ENCODE measurements around the gene NR3C2. TPM values are rescaled to one million over a fixed set of nuclear protein-coding genes. Genes with fewer than 3 reads are reported as not detected.

NR3C2 gene
- total RNA-seq, 1 donor from 2014 or later = 0.79 TPM

- DNase-seq (ENCODE audit: low read depth) (no peak), FAIRE-seq (no peak)
- Histone ChIP-seq H3K27me3 (ENCODE audit: control insufficient read depth, insufficient read depth, low read length) (peaks cover 9% of the 10 kb centered on the region), H3K36me3 (ENCODE audit: control insufficient read depth, insufficient read depth, low read length) (no peaks in the 10 kb centered on the region), H3K4me3 (ENCODE audit: low read depth, low read length) (peak overlapping the region; percentile 92)
- no peak for TF ChIP-seq CTCF (IDR thresholded peaks at IDR 0.05; ENCODE audit: insufficient read depth, low read length, severe bottlenecking)
These were observed 3.7 kb upstream of the NR3C2 start for GRCh38 chr4:148445860-148446330.

- H3K36me3 ChIP-seq (ENCODE audit: control insufficient read depth, insufficient read depth, low read length) = no peaks in the 10 kb centered on the region
- TF ChIP-seq CTCF (IDR thresholded peaks at IDR 0.05; ENCODE audit: insufficient read depth, low read length, severe bottlenecking) = no peak
- peak overlapping the region; percentile 92 for H3K4me3 ChIP-seq (ENCODE audit: low read depth, low read length)
- FAIRE-seq (no peak), DNase-seq (ENCODE audit: low read depth) (no peak)
- H3K27me3 ChIP-seq (ENCODE audit: control insufficient read depth, insufficient read depth, low read length) = peaks cover 9% of the 10 kb centered on the region
These were observed 3.1 kb upstream of the NR3C2 start for GRCh38 chr4:148445071-148445859.

- no peak for DNase-seq (ENCODE audit: low read depth)
- TF ChIP-seq CTCF (IDR thresholded peaks at IDR 0.05; ENCODE audit: insufficient read depth, low read length, severe bottlenecking) = no peak
- Histone ChIP-seq H3K27me3 (ENCODE audit: control insufficient read depth, insufficient read depth, low read length) (peaks cover 11% of the 10 kb centered on the region), H3K4me3 (ENCODE audit: low read depth, low read length) (peak overlapping the region; percentile 92), H3K36me3 (ENCODE audit: control insufficient read depth, insufficient read depth, low read length) (no peaks in the 10 kb centered on the region)
- no peak for FAIRE-seq
These were observed 2.3 kb upstream of the NR3C2 start for GRCh38 chr4:148444296-148445070.

GRCh38 chr4:148443512-148444295, 1.5 kb upstream of the NR3C2 start:
- no peak for TF ChIP-seq CTCF (IDR thresholded peaks at IDR 0.05; ENCODE audit: insufficient read depth, low read length, severe bottlenecking)
- DNase-seq (ENCODE audit: low read depth) (no peak), FAIRE-seq (no peak)
- H3K27me3 ChIP-seq (ENCODE audit: control insufficient read depth, insufficient read depth, low read length) = peaks cover 11% of the 10 kb centered on the region
- H3K4me3 ChIP-seq (ENCODE audit: low read depth, low read length) = peak overlapping the region; percentile 92
- H3K36me3 ChIP-seq (ENCODE audit: control insufficient read depth, insufficient read depth, low read length) = no peaks in the 10 kb centered on the region

- Histone ChIP-seq H3K4me3 (ENCODE audit: low read depth, low read length) (peak overlapping the region; percentile 92), H3K27me3 (ENCODE audit: control insufficient read depth, insufficient read depth, low read length) (peaks cover 11% of the 10 kb centered on the region), H3K36me3 (ENCODE audit: control insufficient read depth, insufficient read depth, low read length) (no peaks in the 10 kb centered on the region)
- no peak for TF ChIP-seq CTCF (IDR thresholded peaks at IDR 0.05; ENCODE audit: insufficient read depth, low read length, severe bottlenecking)
- no peak for DNase-seq (ENCODE audit: low read depth)
- FAIRE-seq = no peak
These were observed 758 bp upstream of the NR3C2 start for GRCh38 chr4:148442832-148443511.
